Astrocyte (in vitro differentiated cells and primary cell): ENCODE measurements around the gene PRR9. TPM values are rescaled to one million over a fixed set of nuclear protein-coding genes. Genes with fewer than 3 reads are reported as not detected.

ENCODE experiments used
- DNase-seq: peaks from one replicate; pipeline ENCODE4 v3.0.0-alpha.2; 2010; ENCODE audit warnings: low read depth
- FAIRE-seq: peaks from 2 replicates; lab custom pipeline; 2011; peaks lifted over from hg19 to GRCh38; lab: Jason Lieb, UNC
- H2AFZ ChIP-seq: 2 replicates; pipeline ENCODE4 v1.6.0; 2012; ENCODE audit warnings: low read depth, low read length, inconsistent platforms
- H3K27ac ChIP-seq: 2 replicates; pipeline ENCODE4 v1.5.1; 2011; ENCODE audit warnings: low read depth, low read length, inconsistent platforms
- H3K27me3 ChIP-seq: 2 replicates; pipeline ENCODE4 v1.6.0; 2011; ENCODE audit warnings: low read length, inconsistent platforms; ENCODE audit not compliant: insufficient read depth
- H3K36me3 ChIP-seq: 2 replicates; pipeline ENCODE4 v1.5.1; 2011; ENCODE audit warnings: low read length, inconsistent platforms; ENCODE audit not compliant: insufficient read depth
- H3K4me1 ChIP-seq: 2 replicates; pipeline ENCODE4 v1.5.1; 2011; ENCODE audit warnings: low read length, inconsistent platforms; ENCODE audit not compliant: insufficient read depth
- H3K4me2 ChIP-seq: 2 replicates; pipeline ENCODE4 v1.6.0; 2012; ENCODE audit warnings: low read length, inconsistent platforms
- H3K4me3 ChIP-seq: 2 replicates; pipeline ENCODE4 v1.5.1; 2011; ENCODE audit warnings: low read depth, mild to moderate bottlenecking, low read length, inconsistent platforms; ENCODE audit not compliant: insufficient read depth
- H3K79me2 ChIP-seq: 2 replicates; pipeline ENCODE4 v1.6.0; 2012; ENCODE audit warnings: mild to moderate bottlenecking, low read length, inconsistent platforms; ENCODE audit not compliant: insufficient read depth
- H3K9ac ChIP-seq: 2 replicates; pipeline ENCODE4 v1.6.0; 2012; ENCODE audit warnings: mild to moderate bottlenecking, low read length, inconsistent platforms
- H3K9me3 ChIP-seq: 2 replicates; pipeline ENCODE4 v1.5.1; 2012; ENCODE audit warnings: low read depth, mild to moderate bottlenecking, low read length, inconsistent platforms; ENCODE audit not compliant: insufficient read depth
- H4K20me1 ChIP-seq: 2 replicates; pipeline ENCODE4 v1.6.0; 2012; ENCODE audit warnings: low read length, inconsistent platforms; ENCODE audit not compliant: insufficient read depth
- H3K27ac Mint-ChIP-seq: one replicate; pipeline ENCODE4 v1.8.0; 2021; ENCODE audit warnings: mild to moderate bottlenecking, mixed read lengths; ENCODE audit not compliant: unreplicated experiment
- H3K27me3 Mint-ChIP-seq: one replicate; pipeline ENCODE4 v1.8.0; 2021; ENCODE audit warnings: low read depth, mixed read lengths; ENCODE audit not compliant: unreplicated experiment
- H3K36me3 Mint-ChIP-seq: one replicate; pipeline ENCODE4 v1.8.0; 2021; ENCODE audit warnings: low read depth, mixed read lengths; ENCODE audit not compliant: unreplicated experiment
- H3K4me1 Mint-ChIP-seq: one replicate; pipeline ENCODE4 v1.8.0; 2021; ENCODE audit warnings: low read depth, mixed read lengths; ENCODE audit not compliant: unreplicated experiment
- H3K4me3 Mint-ChIP-seq: one replicate; pipeline ENCODE4 v1.8.0; 2021; ENCODE audit warnings: mild to moderate bottlenecking, moderate library complexity, mixed read lengths; ENCODE audit not compliant: unreplicated experiment
- H3K9me3 Mint-ChIP-seq: one replicate; pipeline ENCODE4 v1.8.0; 2021; ENCODE audit warnings: mild to moderate bottlenecking, mixed read lengths; ENCODE audit not compliant: unreplicated experiment
- CTCF ChIP-seq: IDR thresholded peaks from 2 replicates; pipeline ENCODE4 v1.5.1; 2011; ENCODE audit warnings: low read depth, mild to moderate bottlenecking, inconsistent platforms, low read length, moderate library complexity; ENCODE audit not compliant: insufficient read depth
- EZH2 ChIP-seq: IDR thresholded peaks from 2 replicates; pipeline ENCODE4 v1.6.1; 2012; ENCODE audit warnings: mild to moderate bottlenecking, low read length, inconsistent platforms; ENCODE audit not compliant: insufficient read depth
- total RNA-seq: library from RNA; stranded (reverse); gene quantifications from 2 replicates; pipeline ENCODE4 v1.2.1, GENCODE V29; 2021

The PRR9 gene
- total RNA-seq, 1 donor from 2014 or later: 0.52 TPM

DNA sequence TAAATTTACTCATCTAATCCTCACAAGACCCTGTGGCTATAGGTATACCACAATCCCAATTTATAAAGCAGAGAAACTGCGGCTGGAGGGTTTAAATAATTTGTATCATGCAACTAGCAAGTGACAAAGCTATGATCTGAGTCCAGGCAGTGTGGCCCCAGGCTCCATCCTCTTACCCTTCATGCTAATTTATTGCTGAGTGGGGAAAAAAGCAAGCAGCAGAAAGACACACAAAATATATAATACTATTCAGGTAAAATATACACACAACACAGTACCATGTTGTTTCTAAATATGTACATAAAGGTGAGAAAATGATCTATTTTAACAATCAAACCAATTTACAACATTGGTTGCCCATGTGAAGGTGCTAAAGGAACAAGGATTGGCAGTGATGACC lies 24.8 kb downstream of the PRR9 start:
- TF ChIP-seq CTCF (no peak), EZH2 (no peak)
- Histone ChIP-seq H2AFZ (no peak overlapping the region), H4K20me1 (no peaks in the 10 kb centered on the region), H3K9ac (no peak overlapping the region), H3K4me1 (no peaks in the 10 kb centered on the region), H3K79me2 (no peaks in the 10 kb centered on the region), H3K4me2 (no peak overlapping the region), H3K4me3 (no peak overlapping the region), H3K27ac (no peak overlapping the region), H3K27me3 (no peaks in the 10 kb centered on the region), H3K9me3 (no peaks in the 10 kb centered on the region), H3K36me3 (no peaks in the 10 kb centered on the region)
- DNase-seq (no peak), FAIRE-seq (no peak)
- Mint-ChIP-seq H3K36me3 (no peaks in the 10 kb centered on the region), H3K4me1 (no peaks in the 10 kb centered on the region), H3K27ac (no peak overlapping the region), H3K9me3 (no peaks in the 10 kb centered on the region), H3K27me3 (peaks cover 2% of the 10 kb centered on the region), H3K4me3 (no peak overlapping the region)

GRCh38 chr1:153245466-153245865 lies 28.1 kb downstream of the PRR9 start:
- Mint-ChIP-seq H3K36me3 (no peaks in the 10 kb centered on the region), H3K4me1 (no peaks in the 10 kb centered on the region), H3K9me3 (no peaks in the 10 kb centered on the region), H3K4me3 (no peak overlapping the region), H3K27me3 (peaks cover 7% of the 10 kb centered on the region), H3K27ac (no peak overlapping the region)
- Histone ChIP-seq H3K9ac (no peak overlapping the region), H3K4me2 (no peak overlapping the region), H4K20me1 (no peaks in the 10 kb centered on the region), H3K79me2 (no peaks in the 10 kb centered on the region), H3K27ac (no peak overlapping the region), H3K4me3 (no peak overlapping the region), H3K4me1 (no peaks in the 10 kb centered on the region), H2AFZ (no peak overlapping the region), H3K36me3 (no peaks in the 10 kb centered on the region), H3K27me3 (no peaks in the 10 kb centered on the region), H3K9me3 (no peaks in the 10 kb centered on the region)
- no peak for FAIRE-seq
- DNase-seq: no peak
- no peak for TF ChIP-seq CTCF

GRCh38 chr1:153246018-153246417 lies 28.6 kb downstream of the PRR9 start:
- no peak overlapping the region for H2AFZ ChIP-seq
- H3K27ac ChIP-seq: no peak overlapping the region
- Mint-ChIP-seq H3K27me3 (peaks cover 7% of the 10 kb centered on the region), H3K27ac (no peak overlapping the region), H3K9me3 (no peaks in the 10 kb centered on the region), H3K4me3 (no peak overlapping the region), H3K36me3 (no peaks in the 10 kb centered on the region), H3K4me1 (no peaks in the 10 kb centered on the region)
- no peak overlapping the region for H3K4me2 ChIP-seq
- no peaks in the 10 kb centered on the region for H3K79me2 ChIP-seq
- no peak overlapping the region for H3K4me3 ChIP-seq
- no peaks in the 10 kb centered on the region for H3K27me3 ChIP-seq
- no peak for FAIRE-seq
- H3K36me3 ChIP-seq: no peaks in the 10 kb centered on the region
- H4K20me1 ChIP-seq: no peaks in the 10 kb centered on the region
- H3K4me1 ChIP-seq: no peaks in the 10 kb centered on the region
- no peak for TF ChIP-seq CTCF
- TF ChIP-seq EZH2: no peak
- no peak overlapping the region for H3K9ac ChIP-seq
- DNase-seq: no peak
- no peaks in the 10 kb centered on the region for H3K9me3 ChIP-seq
